ENCODE data around the gene HSCB. TPM values are rescaled to one million over a fixed set of nuclear protein-coding genes. Genes with fewer than 3 reads are reported as not detected.
"Not testable (repeated sequence)": the region's sequence is repeated elsewhere in the genome, so short reads cannot be mapped to it uniquely, and the experiment has no call there.

HSCB gene
- total RNA-seq, 2 donors from 2014 or later = 17.7 to 22.4 TPM

- H3K4me3 Mint-ChIP-seq = peak overlapping the region; percentile 77
- peaks cover 11% of the 10 kb centered on the region for H3K4me1 Mint-ChIP-seq
- H3K9me3 Mint-ChIP-seq = no peaks in the 10 kb centered on the region
- Histone ChIP-seq H3K9me3 (ENCODE audit: control insufficient read depth, low read length) (no peaks in the 10 kb centered on the region), H3K4me3 (ENCODE audit: low read length) (peak overlapping the region; percentile 100), H3K27ac (ENCODE audit: low read depth, low read length) (no peak overlapping the region), H3K4me1 (ENCODE audit: control insufficient read depth, insufficient read depth, low read length) (no peaks in the 10 kb centered on the region), H3K9ac (ENCODE audit: extremely low read depth, low read length, poor library complexity, severe bottlenecking) (no peak overlapping the region), H3K36me3 (ENCODE audit: control insufficient read depth, insufficient read depth, low read length) (peaks cover 6% of the 10 kb centered on the region), H3K27me3 (ENCODE audit: control insufficient read depth, insufficient read depth, low read length, poor library complexity, severe bottlenecking) (no peaks in the 10 kb centered on the region)
- peak; percentile 42 for TF ChIP-seq CTCF (conservative IDR thresholded peaks at IDR 0.05)
- H3K27me3 Mint-ChIP-seq (ENCODE audit: insufficient read depth) = no peaks in the 10 kb centered on the region
- peaks cover 20% of the 10 kb centered on the region for H3K36me3 Mint-ChIP-seq (ENCODE audit: low read depth)
- no peak overlapping the region for H3K27ac Mint-ChIP-seq
- 90 to 95% methylated on average over 2 to 7 of the region's 7 CpGs for WGBS, 2 experiments (ENCODE audit: insufficient coverage in 1 of 2, insufficient read length in 1 of 2)
- DNase-seq = no peak
Observed at GRCh38 chr22:28802595-28803123, 60.8 kb downstream of the HSCB start.

DNA sequence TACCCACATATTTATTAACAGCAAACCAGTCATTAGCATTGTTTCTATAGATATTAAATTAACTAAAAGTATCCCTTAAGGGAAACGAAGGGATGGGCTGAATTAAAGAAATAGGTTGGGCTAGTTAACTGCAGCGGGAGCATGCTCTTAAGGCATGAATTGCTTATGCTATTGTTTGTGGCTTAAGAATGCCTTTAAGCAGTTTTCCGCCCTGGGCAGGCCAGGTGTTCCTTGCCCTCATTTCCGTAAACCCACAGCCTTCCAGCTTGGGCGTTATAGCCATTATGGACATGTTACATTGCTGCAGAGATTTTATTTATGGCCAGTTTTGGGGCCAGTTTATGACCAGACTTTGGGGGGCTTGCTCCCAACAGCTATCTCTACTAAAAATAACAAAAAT lies 63.6 kb downstream of the HSCB start:
- H3K4me3 Mint-ChIP-seq, H3K4me1 Mint-ChIP-seq: not testable (repeated sequence)
- H3K36me3 Mint-ChIP-seq (ENCODE audit: low read depth) = peaks cover 10% of the 10 kb centered on the region

More for the DNA sequence above, 63.6 kb downstream of the HSCB start:
- H3K27ac Mint-ChIP-seq; H3K4me1 ChIP-seq (ENCODE audit: control insufficient read depth, insufficient read depth, low read length); H3K36me3 ChIP-seq (ENCODE audit: control insufficient read depth, insufficient read depth, low read length); H3K4me3 ChIP-seq (ENCODE audit: low read length); DNase-seq; H3K9ac ChIP-seq (ENCODE audit: extremely low read depth, low read length, poor library complexity, severe bottlenecking); H3K9me3 Mint-ChIP-seq; H3K27ac ChIP-seq (ENCODE audit: low read depth, low read length); H3K27me3 ChIP-seq (ENCODE audit: control insufficient read depth, insufficient read depth, low read length, poor library complexity, severe bottlenecking); H3K27me3 Mint-ChIP-seq (ENCODE audit: insufficient read depth); H3K9me3 ChIP-seq (ENCODE audit: control insufficient read depth, low read length): not testable (repeated sequence)
- 91 to 100% methylated on average over 3 to 5 of the region's 5 CpGs for WGBS, 2 experiments (ENCODE audit: insufficient coverage in 1 of 2, insufficient read length in 1 of 2)

Other genes starting within 250 kb of the HSCB start
- gene TTC28, start 62.2 kb upstream of the HSCB start, total RNA-seq = 10 to 100 TPM; 28.6 to 34.0 TPM
- 10 to 100 TPM; 67.5 to 72.3 TPM for gene CHEK2, start 219 bp upstream of the HSCB start, total RNA-seq
- 10 to 100 TPM; 40.9 TPM for gene CCDC117, start 30.7 kb downstream of the HSCB start, total RNA-seq
- 100 to 1,000 TPM; 103 to 111 TPM for gene XBP1, start 58.5 kb downstream of the HSCB start, total RNA-seq
- 10 to 100 TPM; 15.8 to 19.8 TPM for gene ZNRF3, start 141.5 kb downstream of the HSCB start, total RNA-seq

Measured in endodermal cell (in vitro differentiated cells).